ENCODE data around the gene MARK1. TPM values are rescaled to one million over a fixed set of nuclear protein-coding genes. Genes with fewer than 3 reads are reported as not detected.

Gene MARK1
- total and polyA plus RNA-seq, 10 of the 15 experiments (the other 5 are each of a cell fraction or from before 2014, with no cell fraction given), result 0.02 to 0.67 (median 0.12) TPM; not detected in 6

DNA sequence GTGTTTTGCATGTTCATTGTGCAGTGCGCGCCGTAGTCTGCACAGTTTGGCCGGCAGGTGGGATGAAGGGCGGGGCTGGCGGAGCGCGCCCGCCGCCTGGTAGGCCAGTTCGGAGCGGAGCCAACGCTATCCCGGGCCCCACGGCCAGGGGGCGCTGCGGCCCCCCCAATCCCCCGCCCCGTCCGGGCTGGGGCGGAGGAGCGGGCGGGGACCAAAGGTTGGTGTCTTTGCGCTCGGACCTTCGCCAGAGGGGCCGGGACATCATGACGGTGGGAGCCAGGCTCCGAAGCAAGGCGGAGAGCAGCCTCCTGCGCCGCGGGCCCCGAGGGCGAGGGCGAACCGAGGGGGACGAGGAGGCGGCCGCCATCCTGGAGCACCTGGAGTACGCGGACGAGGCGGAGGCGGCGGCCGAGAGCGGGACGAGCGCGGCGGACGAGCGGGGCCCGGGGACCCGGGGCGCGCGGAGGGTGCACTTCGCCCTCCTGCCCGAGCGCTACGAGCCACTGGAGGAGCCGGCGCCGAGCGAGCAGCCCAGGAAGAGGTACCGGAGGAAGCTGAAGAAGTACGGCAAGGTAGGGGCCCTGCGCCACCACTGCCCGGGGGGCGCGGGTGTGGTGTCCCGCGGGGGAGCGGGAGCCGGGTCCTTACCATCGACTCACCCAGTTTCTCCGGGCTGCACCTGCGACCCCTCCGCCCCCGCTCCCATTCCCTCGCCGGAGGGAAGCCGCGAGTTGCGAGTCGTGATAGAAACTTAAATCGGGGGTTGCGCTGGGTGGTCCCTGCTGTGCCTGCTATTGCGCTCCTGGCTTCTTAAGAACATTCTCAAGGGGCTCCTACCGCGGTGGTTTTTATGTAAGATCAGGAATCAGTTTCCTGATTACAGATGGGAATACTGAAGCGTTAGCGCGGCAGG, 162.5 kb downstream of the MARK1 start, which contains the start of gene C1orf115 (continued):
- TF ChIP-seq BCLAF1 (IDR thresholded peaks at IDR 0.05) (no peak), PRDM15 (CRISPR knock-in tag; IDR thresholded peaks at IDR 0.05) (no peak), ZNF24 (IDR thresholded peaks at IDR 0.05) (no peak), PAX5 (IDR thresholded peaks at IDR 0.05; ENCODE audit: borderline replicate concordance, low read depth, low read length) (no peak), GATAD2B (conservative IDR thresholded peaks at IDR 0.05; ENCODE audit: low read depth) (peak; percentile 57; the same call in 1 of the 2 replicates), EP300 (IDR thresholded peaks at IDR 0.05; ENCODE audit: borderline replicate concordance in 1 of 2, control insufficient read depth in 1 of 2, low read depth in 2 of 2, low read length in 2 of 2) (no peak), IRF5 (IDR thresholded peaks at IDR 0.05; ENCODE audit: borderline replicate concordance) (no peak), CBFB (IDR thresholded peaks at IDR 0.05; ENCODE audit: low read depth) (no peak), HCFC1 (IDR thresholded peaks at IDR 0.05; ENCODE audit: low read length) (no peak; the same call in 1 of the 2 replicates), TAF1 (IDR thresholded peaks at IDR 0.05; ENCODE audit: borderline replicate concordance, low read depth, low read length) (no peak), POLR2A (IDR thresholded peaks at IDR 0.05; ENCODE audit: low read depth, low read length) (no peak), PML (IDR thresholded peaks at IDR 0.05; ENCODE audit: low read length) (no peak), TBL1XR1 (IDR thresholded peaks at IDR 0.05; ENCODE audit: low read depth, low read length) (no peak), RBBP5 (conservative IDR thresholded peaks at IDR 0.05) (no peak), SMC3 (IDR thresholded peaks at IDR 0.05; ENCODE audit: borderline replicate concordance, low read length) (peak; percentile 75)
- TF ChIP-seq, protein P1, sequence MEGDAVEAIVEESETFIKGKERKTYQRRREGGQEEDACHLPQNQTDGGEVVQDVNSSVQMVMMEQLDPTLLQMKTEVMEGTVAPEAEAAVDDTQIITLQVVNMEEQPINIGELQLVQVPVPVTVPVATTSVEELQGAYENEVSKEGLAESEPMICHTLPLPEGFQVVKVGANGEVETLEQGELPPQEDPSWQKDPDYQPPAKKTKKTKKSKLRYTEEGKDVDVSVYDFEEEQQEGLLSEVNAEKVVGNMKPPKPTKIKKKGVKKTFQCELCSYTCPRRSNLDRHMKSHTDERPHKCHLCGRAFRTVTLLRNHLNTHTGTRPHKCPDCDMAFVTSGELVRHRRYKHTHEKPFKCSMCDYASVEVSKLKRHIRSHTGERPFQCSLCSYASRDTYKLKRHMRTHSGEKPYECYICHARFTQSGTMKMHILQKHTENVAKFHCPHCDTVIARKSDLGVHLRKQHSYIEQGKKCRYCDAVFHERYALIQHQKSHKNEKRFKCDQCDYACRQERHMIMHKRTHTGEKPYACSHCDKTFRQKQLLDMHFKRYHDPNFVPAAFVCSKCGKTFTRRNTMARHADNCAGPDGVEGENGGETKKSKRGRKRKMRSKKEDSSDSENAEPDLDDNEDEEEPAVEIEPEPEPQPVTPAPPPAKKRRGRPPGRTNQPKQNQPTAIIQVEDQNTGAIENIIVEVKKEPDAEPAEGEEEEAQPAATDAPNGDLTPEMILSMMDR (IDR thresholded peaks at IDR 0.05 in 2 of 3, conservative IDR thresholded peaks at IDR 0.05 in 1 of 3; ENCODE audit: control insufficient read depth in 2 of 3, extremely low read depth in 1 of 3, insufficient read depth in 1 of 3, low read depth in 3 of 3, low read length in 3 of 3), result peak; percentile 76 to 95 (median 85)
- TF ChIP-seq, protein P2, sequence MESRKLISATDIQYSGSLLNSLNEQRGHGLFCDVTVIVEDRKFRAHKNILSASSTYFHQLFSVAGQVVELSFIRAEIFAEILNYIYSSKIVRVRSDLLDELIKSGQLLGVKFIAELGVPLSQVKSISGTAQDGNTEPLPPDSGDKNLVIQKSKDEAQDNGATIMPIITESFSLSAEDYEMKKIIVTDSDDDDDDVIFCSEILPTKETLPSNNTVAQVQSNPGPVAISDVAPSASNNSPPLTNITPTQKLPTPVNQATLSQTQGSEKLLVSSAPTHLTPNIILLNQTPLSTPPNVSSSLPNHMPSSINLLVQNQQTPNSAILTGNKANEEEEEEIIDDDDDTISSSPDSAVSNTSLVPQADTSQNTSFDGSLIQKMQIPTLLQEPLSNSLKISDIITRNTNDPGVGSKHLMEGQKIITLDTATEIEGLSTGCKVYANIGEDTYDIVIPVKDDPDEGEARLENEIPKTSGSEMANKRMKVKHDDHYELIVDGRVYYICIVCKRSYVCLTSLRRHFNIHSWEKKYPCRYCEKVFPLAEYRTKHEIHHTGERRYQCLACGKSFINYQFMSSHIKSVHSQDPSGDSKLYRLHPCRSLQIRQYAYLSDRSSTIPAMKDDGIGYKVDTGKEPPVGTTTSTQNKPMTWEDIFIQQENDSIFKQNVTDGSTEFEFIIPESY (IDR thresholded peaks at IDR 0.05), result no peak

Data from GM12878 (cell line).